ENCODE measurements around the gene ATXN3.
A peak's percentile ranks its signal among the peaks of the same experiment; 100 is the strongest.

Gene ATXN3

DNA sequence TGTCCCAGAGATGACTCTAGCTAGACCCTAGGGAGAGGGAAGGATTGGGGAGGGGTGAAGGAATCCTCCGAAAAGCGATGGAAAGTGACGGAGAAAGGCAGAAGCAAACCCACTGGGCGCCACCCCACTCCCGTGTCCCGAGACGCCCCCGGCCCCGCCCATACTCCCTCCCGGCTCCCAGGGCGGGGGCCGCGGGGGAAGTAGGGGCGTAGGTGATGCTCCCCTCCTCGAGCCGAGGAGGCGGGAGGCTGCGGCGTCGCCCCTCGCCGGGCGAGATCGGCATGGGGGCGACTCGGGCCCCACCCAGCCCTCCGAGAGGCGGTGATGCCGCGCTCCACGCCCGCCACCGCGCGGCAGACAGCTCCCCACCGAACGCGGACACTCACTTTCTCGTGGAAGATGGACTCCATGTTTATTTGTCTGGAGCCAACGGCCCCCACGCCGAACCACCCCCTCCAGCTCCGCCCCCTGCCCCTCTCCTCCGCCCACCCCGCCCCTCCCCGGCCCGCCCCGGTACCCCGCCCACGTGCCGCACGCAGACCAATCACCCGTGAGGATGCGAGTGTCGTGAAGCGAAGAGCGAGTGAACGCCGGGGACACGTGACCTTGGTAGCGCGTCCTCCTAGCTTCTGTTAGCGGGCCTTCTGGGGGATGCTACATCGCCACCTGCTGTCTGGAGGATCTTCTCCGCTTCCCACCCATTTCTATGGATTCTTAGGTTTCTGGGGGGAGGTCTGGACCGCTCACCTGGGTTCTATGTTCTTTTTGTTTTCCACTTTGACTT, at the start of gene ATXN3:
Gene ATXN3 (minus strand): TSS at position 440 of the 784 bp plus-strand sequence. CDS start 30 bp downstream, at position 410.
- peak within 1 kb of the TSS; percentile 93 for H3K4me3 ChIP-seq (ENCODE audit: insufficient read depth, low read length, poor library complexity, severe bottlenecking)
- peak within 1 kb of the TSS; percentile 83 for H3K4me2 ChIP-seq (ENCODE audit: low read depth, low read length, poor library complexity, severe bottlenecking)
- no peaks in the 10 kb centered on the region for H4K20me1 ChIP-seq (ENCODE audit: low read depth, low read length)
- peak within 1 kb of the TSS; percentile 30 for H3K27ac ChIP-seq (ENCODE audit: low read depth, low read length)
- no peaks in the 10 kb centered on the region for H3K9me3 ChIP-seq (ENCODE audit: insufficient read depth, low read length)
- peaks cover 6% of the 10 kb centered on the region for H3F3A ChIP-seq (ENCODE audit: insufficient read depth)
- no peaks in the 10 kb centered on the region for H3K9me2 ChIP-seq (replicated peaks; ENCODE audit: insufficient read depth, low read length)
- TF ChIP-seq EZH2phosphoT487 (conservative IDR thresholded peaks at IDR 0.05; ENCODE audit: low read length) = no peak
- TF ChIP-seq, protein P1, sequence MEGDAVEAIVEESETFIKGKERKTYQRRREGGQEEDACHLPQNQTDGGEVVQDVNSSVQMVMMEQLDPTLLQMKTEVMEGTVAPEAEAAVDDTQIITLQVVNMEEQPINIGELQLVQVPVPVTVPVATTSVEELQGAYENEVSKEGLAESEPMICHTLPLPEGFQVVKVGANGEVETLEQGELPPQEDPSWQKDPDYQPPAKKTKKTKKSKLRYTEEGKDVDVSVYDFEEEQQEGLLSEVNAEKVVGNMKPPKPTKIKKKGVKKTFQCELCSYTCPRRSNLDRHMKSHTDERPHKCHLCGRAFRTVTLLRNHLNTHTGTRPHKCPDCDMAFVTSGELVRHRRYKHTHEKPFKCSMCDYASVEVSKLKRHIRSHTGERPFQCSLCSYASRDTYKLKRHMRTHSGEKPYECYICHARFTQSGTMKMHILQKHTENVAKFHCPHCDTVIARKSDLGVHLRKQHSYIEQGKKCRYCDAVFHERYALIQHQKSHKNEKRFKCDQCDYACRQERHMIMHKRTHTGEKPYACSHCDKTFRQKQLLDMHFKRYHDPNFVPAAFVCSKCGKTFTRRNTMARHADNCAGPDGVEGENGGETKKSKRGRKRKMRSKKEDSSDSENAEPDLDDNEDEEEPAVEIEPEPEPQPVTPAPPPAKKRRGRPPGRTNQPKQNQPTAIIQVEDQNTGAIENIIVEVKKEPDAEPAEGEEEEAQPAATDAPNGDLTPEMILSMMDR (IDR thresholded peaks at IDR 0.05; ENCODE audit: insufficient read depth, low read length, poor library complexity, severe bottlenecking) = peak; percentile 69
- peaks cover 26% of the 10 kb centered on the region for H3K79me2 ChIP-seq (ENCODE audit: insufficient read depth, low read length)
- peak within 1 kb of the TSS; percentile 66 for H3K9ac ChIP-seq (ENCODE audit: low read length)
- H2AFZ ChIP-seq (ENCODE audit: low read depth, low read length, severe bottlenecking) = peak within 1 kb of the TSS; percentile 96
- no peaks in the 10 kb centered on the region for H3K36me3 ChIP-seq (ENCODE audit: low read length)
- H3K27me3 ChIP-seq (ENCODE audit: low read length) = no peaks in the 10 kb centered on the region

DNA sequence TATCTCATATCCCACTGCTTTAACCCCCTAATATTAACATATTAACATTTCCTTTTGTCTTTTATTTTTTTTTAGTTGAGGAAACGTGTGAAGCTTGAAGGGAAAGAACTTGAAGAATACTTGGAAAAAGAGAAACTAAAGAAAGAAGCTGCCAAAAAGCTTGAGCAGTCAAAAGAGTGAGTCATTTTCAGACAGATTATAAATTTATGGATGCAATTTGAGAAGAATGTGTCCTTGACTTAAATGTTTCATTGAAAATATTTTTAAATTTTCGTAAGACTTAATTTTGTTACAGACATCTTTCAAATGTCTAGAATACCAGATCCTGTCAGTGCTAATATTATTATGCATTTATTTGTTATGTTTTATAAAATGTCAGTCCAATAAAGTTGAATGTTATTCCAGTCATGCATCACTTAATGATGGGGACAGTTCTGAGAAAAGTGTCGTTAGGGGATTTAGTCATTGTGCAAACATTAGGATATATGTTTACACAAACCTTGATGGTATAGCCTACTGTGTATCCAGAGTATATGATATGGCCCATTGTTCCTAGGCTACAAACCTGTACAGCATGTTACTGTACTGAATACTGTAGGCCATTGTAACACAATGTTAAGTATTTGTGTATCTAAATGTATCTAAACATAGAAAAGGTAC, 48.0 kb upstream of the ATXN3 start:
- Histone ChIP-seq H3K36me3 (ENCODE audit: low read length) (peaks cover 30% of the 10 kb centered on the region), H3K4me3 (ENCODE audit: insufficient read depth, low read length, poor library complexity, severe bottlenecking) (no peak overlapping the region), H3F3A (ENCODE audit: insufficient read depth) (no peaks in the 10 kb centered on the region), H3K79me2 (ENCODE audit: insufficient read depth, low read length) (no peaks in the 10 kb centered on the region), H3K27ac (ENCODE audit: low read depth, low read length) (no peak overlapping the region), H3K27me3 (ENCODE audit: low read length) (no peaks in the 10 kb centered on the region), H3K9me3 (ENCODE audit: insufficient read depth, low read length) (no peaks in the 10 kb centered on the region), H4K20me1 (ENCODE audit: low read depth, low read length) (no peaks in the 10 kb centered on the region), H3K9ac (ENCODE audit: low read length) (no peak overlapping the region), H3K4me2 (ENCODE audit: low read depth, low read length, poor library complexity, severe bottlenecking) (no peak overlapping the region), H3K9me2 (replicated peaks; ENCODE audit: insufficient read depth, low read length) (no peaks in the 10 kb centered on the region), H2AFZ (ENCODE audit: low read depth, low read length, severe bottlenecking) (no peak overlapping the region)
- no peak for TF ChIP-seq EZH2phosphoT487 (conservative IDR thresholded peaks at IDR 0.05; ENCODE audit: low read length)
- TF ChIP-seq, protein P1 (IDR thresholded peaks at IDR 0.05; ENCODE audit: insufficient read depth, low read length, poor library complexity, severe bottlenecking) = no peak

DNA sequence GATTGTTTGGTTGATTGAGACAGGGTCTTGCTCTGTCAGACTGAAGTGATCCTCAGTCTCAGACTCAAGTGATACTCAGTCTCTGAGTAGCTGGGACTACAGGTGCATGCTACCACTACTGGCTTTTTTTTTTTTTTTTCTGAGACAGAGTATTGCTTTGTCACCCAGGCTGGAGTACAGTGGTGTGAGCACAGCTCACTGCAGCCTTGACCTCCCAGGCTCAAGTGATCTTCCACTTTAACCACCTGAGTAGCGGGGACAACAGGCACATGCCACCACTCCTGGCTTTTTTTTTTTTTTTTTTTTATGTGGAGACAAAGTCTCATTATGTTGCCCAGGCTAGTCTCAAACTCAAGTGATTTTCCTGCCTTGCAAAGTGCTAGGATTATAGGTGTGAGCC, 47.2 kb upstream of the ATXN3 start:
- H3K36me3 ChIP-seq (ENCODE audit: low read length) = peaks cover 25% of the 10 kb centered on the region
- no peaks in the 10 kb centered on the region for H3F3A ChIP-seq (ENCODE audit: insufficient read depth)
- H3K79me2 ChIP-seq (ENCODE audit: insufficient read depth, low read length) = no peaks in the 10 kb centered on the region
- H3K9me2 ChIP-seq (replicated peaks; ENCODE audit: insufficient read depth, low read length) = no peaks in the 10 kb centered on the region
- no peaks in the 10 kb centered on the region for H3K27me3 ChIP-seq (ENCODE audit: low read length)
- H2AFZ ChIP-seq (ENCODE audit: low read depth, low read length, severe bottlenecking) = no peak overlapping the region
- no peak overlapping the region for H3K4me3 ChIP-seq (ENCODE audit: insufficient read depth, low read length, poor library complexity, severe bottlenecking)
- no peaks in the 10 kb centered on the region for H4K20me1 ChIP-seq (ENCODE audit: low read depth, low read length)
- TF ChIP-seq, protein P1 (IDR thresholded peaks at IDR 0.05; ENCODE audit: insufficient read depth, low read length, poor library complexity, severe bottlenecking) = no peak
- no peak for TF ChIP-seq EZH2phosphoT487 (conservative IDR thresholded peaks at IDR 0.05; ENCODE audit: low read length)
- no peak overlapping the region for H3K27ac ChIP-seq (ENCODE audit: low read depth, low read length)
- H3K9ac ChIP-seq (ENCODE audit: low read length) = no peak overlapping the region
- H3K9me3 ChIP-seq (ENCODE audit: insufficient read depth, low read length) = no peaks in the 10 kb centered on the region
- no peak overlapping the region for H3K4me2 ChIP-seq (ENCODE audit: low read depth, low read length, poor library complexity, severe bottlenecking)

All from SU-DHL-6 (cell line).